CD14-positive monocyte (primary cell): Measurements from ENCODE around the gene KRT1. TPM values are rescaled to one million over a fixed set of nuclear protein-coding genes. Genes with fewer than 3 reads are reported as not detected.
A peak's percentile ranks its signal among the peaks of the same experiment; 100 is the strongest.

ENCODE experiments used
- DNase-seq, 3 donors: peaks; one replicate each; pipeline ENCODE4 v3.0.0-alpha.2; 2011 to 2022
- H2AFZ ChIP-seq: 2 replicates; pipeline ENCODE4 v1.6.0; 2012; ENCODE audit warnings: mild to moderate bottlenecking, low read depth, low read length, inconsistent platforms; ENCODE audit not compliant: insufficient read depth, poor library complexity, severe bottlenecking
- H3K27ac ChIP-seq, 2 donors: 1 replicate in 1 of 2; 2 replicates in 1 of 2; pipeline ENCODE4 v1.5.1; 2012 to 2013; ENCODE audit warnings: low read length in 2 of 2, control low read depth in 1 of 2, inconsistent platforms in 1 of 2, low read depth in 1 of 2, mild to moderate bottlenecking in 1 of 2
- H3K27me3 ChIP-seq, 2 donors: one replicate each; pipeline versions ENCODE4 v1.6.0 to v1.6.1; 2011 to 2013; ENCODE audit warnings: low read length in 2 of 2; ENCODE audit not compliant: control insufficient read depth in 2 of 2, insufficient read depth in 2 of 2
- H3K36me3 ChIP-seq, 2 donors: replicated peaks in 1 of 2; 1 replicate in 1 of 2; 2 replicates in 1 of 2; pipeline versions ENCODE4 v1.5.1 to v1.6.1; 2012 to 2013; ENCODE audit warnings: low read length in 2 of 2, control low read depth in 1 of 2, inconsistent platforms in 1 of 2, mild to moderate bottlenecking in 1 of 2; ENCODE audit not compliant: insufficient read depth in 2 of 2, control insufficient read depth in 1 of 2
- H3K4me1 ChIP-seq, 2 donors: 1 replicate in 1 of 2; 2 replicates in 1 of 2; pipeline versions ENCODE4 v1.5.1 to v1.6.1; 2012 to 2013; ENCODE audit warnings: low read length in 2 of 2, control low read depth in 1 of 2, inconsistent platforms in 1 of 2, mild to moderate bottlenecking in 1 of 2, moderate library complexity in 1 of 2; ENCODE audit not compliant: insufficient read depth in 2 of 2, control insufficient read depth in 1 of 2
- H3K4me2 ChIP-seq: replicated peaks from 2 replicates; pipeline ENCODE3; 2012; ENCODE audit warnings: low read length, moderate library complexity, mild to moderate bottlenecking; ENCODE audit not compliant: poor library complexity, severe bottlenecking; ENCODE audit errors: extremely low read depth
- H3K4me3 ChIP-seq, 3 experiments: fragments of 200-600 bp in 1 of 3; sonication (generic) in 1 of 3; replicated peaks in 1 of 3; 1 replicate in 2 of 3; 2 replicates in 1 of 3; pipeline ENCODE4 v1.5.1; 2011 to 2013; ENCODE audit warnings: low read length in 3 of 3, mild to moderate bottlenecking in 3 of 3, control low read depth in 2 of 3, low read depth in 2 of 3, inconsistent platforms in 1 of 3, moderate library complexity in 1 of 3
- H3K79me2 ChIP-seq: 2 replicates; pipeline ENCODE4 v1.6.0; 2012; ENCODE audit warnings: mild to moderate bottlenecking, control low read depth, inconsistent platforms, low read length, moderate library complexity; ENCODE audit not compliant: insufficient read depth
- H3K9ac ChIP-seq: 2 replicates; pipeline ENCODE4 v1.6.0; 2017; ENCODE audit warnings: low read length, mild to moderate bottlenecking; ENCODE audit not compliant: insufficient read depth, poor library complexity, severe bottlenecking
- H3K9me3 ChIP-seq, 2 donors: replicated peaks in 1 of 2; 1 replicate in 1 of 2; 2 replicates in 1 of 2; pipeline versions ENCODE4 v1.5.1 to v1.6.1; 2012 to 2013; ENCODE audit warnings: low read length in 2 of 2, control low read depth in 1 of 2; ENCODE audit not compliant: control insufficient read depth in 1 of 2, insufficient read depth in 1 of 2
- H4K20me1 ChIP-seq: 2 replicates; pipeline ENCODE4 v1.6.0; 2012; ENCODE audit warnings: mild to moderate bottlenecking, low read length, control low read depth, moderate library complexity; ENCODE audit not compliant: insufficient read depth
- H3K27ac Mint-ChIP-seq, 7 donors: one replicate each; pipeline ENCODE4 v1.8.0; 2020; ENCODE audit warnings: mild to moderate bottlenecking in 7 of 7, mixed read lengths in 7 of 7, moderate library complexity in 6 of 7, inconsistent platforms in 2 of 7
- H3K27me3 Mint-ChIP-seq, 3 donors: one replicate each; pipeline ENCODE4 v1.8.0; 2021 to 2022; ENCODE audit warnings: low read depth in 3 of 3, mild to moderate bottlenecking in 3 of 3, mixed read lengths in 3 of 3, moderate library complexity in 3 of 3, inconsistent platforms in 1 of 3
- H3K36me3 Mint-ChIP-seq, 2 donors: one replicate each; pipeline ENCODE4 v1.8.0; 2020; ENCODE audit warnings: mixed read lengths in 2 of 2, inconsistent platforms in 1 of 2, mild to moderate bottlenecking in 1 of 2
- H3K4me1 Mint-ChIP-seq: one replicate; pipeline ENCODE4 v1.8.0; 2020; ENCODE audit warnings: mild to moderate bottlenecking, mixed read lengths
- H3K4me3 Mint-ChIP-seq, 2 donors: one replicate each; pipeline ENCODE4 v1.8.0; 2020; ENCODE audit warnings: mild to moderate bottlenecking in 2 of 2, mixed read lengths in 2 of 2, moderate library complexity in 1 of 2
- H3K9me3 Mint-ChIP-seq, 7 donors: one replicate each; pipeline ENCODE4 v1.8.0; 2020 to 2022; ENCODE audit warnings: mixed read lengths in 7 of 7, mild to moderate bottlenecking in 6 of 7, moderate library complexity in 6 of 7, inconsistent platforms in 2 of 7
- CTCF ChIP-seq: fragments of 200-600 bp; IDR thresholded peaks from one replicate; pipeline ENCODE4 v1.8.0; 2022; ENCODE audit warnings: antibody characterized with exemption, mild to moderate bottlenecking
- WGBS: methylation state at CpG from one replicate; pipeline ENCODE4 v1.1.5; 2013; ENCODE audit warnings: missing lambda C conversion rate; ENCODE audit not compliant: insufficient coverage; 5-methylcytosine and 5-hydroxymethylcytosine counted together
- intact Hi-C, 2 donors: fragments of 100-400 bp; cut with micrococcal nuclease; formaldehyde crosslinking; loops; one replicate each; pipeline versions ENCODE4 v1.15.0 to v1.15.1; 2023
- polyA plus RNA-seq, 3 donors: library from polyadenylated mRNA; depleted of rRNA in 1 of 3; unstranded in 2 of 3; stranded (reverse) in 1 of 3; fragments of 300-500 nt in 2 of 3; fragments of >200 nt in 1 of 3; fragmentation: Illumina TruSeq in 2 of 3; gene quantifications; 1 replicate in 2 of 3; 2 replicates in 1 of 3; pipeline ENCODE4 v1.2.3, GENCODE V29; 2012 to 2021

The KRT1 gene
- polyA plus RNA-seq, 3 donors: not detected

- Mint-ChIP-seq H3K4me1 (peaks cover 9% of the 10 kb centered on the region), H3K27ac (peak overlapping the region in 2 of 7 donors; percentile 32 to 68), H3K4me3 (no peak overlapping the region), H3K36me3 (no peaks in the 10 kb centered on the region), H3K9me3 (peaks cover 0 to 3% (median 0%) of the 10 kb centered on the region in 7 donors), H3K27me3 (peaks cover 34 to 47% (median 38%) of the 10 kb centered on the region in 3 donors)
- Histone ChIP-seq H3K4me3 (no peak overlapping the region), H3K4me1 (peaks cover 3 to 5% of the 10 kb centered on the region in 2 donors), H3K27ac (no peak overlapping the region), H3K9ac (no peak overlapping the region), H3K4me2 (no peak overlapping the region), H3K79me2 (no peaks in the 10 kb centered on the region), H3K36me3 (no peaks in the 10 kb centered on the region), H3K9me3 (peaks cover 0 to 5% of the 10 kb centered on the region in 2 donors), H3K27me3 (peaks cover 17 to 31% of the 10 kb centered on the region in 2 donors), H2AFZ (no peak overlapping the region), H4K20me1 (no peaks in the 10 kb centered on the region)
- intact Hi-C loops: no loop called here
- no peak for DNase-seq
- no peak for TF ChIP-seq CTCF
- 89% methylated on average over 7 of the region's 8 CpGs for WGBS
Measured at GRCh38 chr12:52687497-52688385, 7.5 kb upstream of the KRT1 start.

- Histone ChIP-seq H3K9ac (no peak overlapping the region), H3K36me3 (no peaks in the 10 kb centered on the region), H3K4me1 (peaks cover 3 to 5% of the 10 kb centered on the region in 2 donors), H3K27me3 (peaks cover 17 to 23% of the 10 kb centered on the region in 2 donors), H3K4me3 (no peak overlapping the region), H3K79me2 (no peaks in the 10 kb centered on the region), H3K27ac (no peak overlapping the region), H3K4me2 (no peak overlapping the region), H4K20me1 (no peaks in the 10 kb centered on the region), H2AFZ (no peak overlapping the region), H3K9me3 (peaks cover 0 to 5% of the 10 kb centered on the region in 2 donors)
- Mint-ChIP-seq H3K27ac (no peak overlapping the region), H3K9me3 (peaks cover 0 to 4% (median 0%) of the 10 kb centered on the region in 7 donors), H3K4me3 (no peak overlapping the region), H3K27me3 (peaks cover 28 to 38% (median 35%) of the 10 kb centered on the region in 3 donors), H3K36me3 (no peaks in the 10 kb centered on the region), H3K4me1 (peaks cover 9% of the 10 kb centered on the region)
- DNase-seq: no peak
- no peak for TF ChIP-seq CTCF
- 92% methylated on average over 2 of the region's 9 CpGs for WGBS
- intact Hi-C loops: no loop called here
Measured at GRCh38 chr12:52686756-52687487, 6.7 kb upstream of the KRT1 start.
